ENCODE measurements around the gene SUN3. TPM values are rescaled to one million over a fixed set of nuclear protein-coding genes. Genes with fewer than 3 reads are reported as not detected.

Gene SUN3
- polyA plus RNA-seq, 5 donors = 0.25 to 0.53 (median 0.33) TPM; not detected in 1

- peak; percentile 82 to 86 for DNase-seq
Measured at GRCh38 chr7:47979145-47979831, 49.6 kb downstream of the SUN3 start, which contains the start of gene HUS1. Gene HUS1, minus strand, starts transcription at chr7:47979615. Its CDS starts 96 bp downstream, at chr7:47979519.

GRCh38 chr7:47978790-47979144, 50.1 kb downstream of the SUN3 start:
- DNase-seq = no peak

DNA sequence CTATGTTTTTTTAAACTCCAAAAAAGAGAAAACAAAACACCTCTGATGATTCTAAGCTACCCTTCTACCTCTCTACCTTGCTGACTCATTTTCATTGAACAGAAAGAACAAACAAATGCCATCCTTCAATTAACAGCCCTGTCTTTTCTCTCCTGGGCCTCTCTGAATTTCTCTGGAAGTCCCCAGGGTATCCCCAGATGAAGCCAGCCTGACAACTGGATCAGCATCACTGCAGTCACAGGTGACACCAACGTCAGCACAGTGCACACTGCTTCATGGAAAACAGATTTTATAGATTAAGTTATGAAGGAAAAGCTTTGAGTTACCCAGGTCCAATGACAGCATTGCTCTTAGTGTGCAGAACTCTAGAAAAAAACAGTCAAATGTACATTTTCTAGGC, 55.2 kb downstream of the SUN3 start:
- DNase-seq = no peak

DNA sequence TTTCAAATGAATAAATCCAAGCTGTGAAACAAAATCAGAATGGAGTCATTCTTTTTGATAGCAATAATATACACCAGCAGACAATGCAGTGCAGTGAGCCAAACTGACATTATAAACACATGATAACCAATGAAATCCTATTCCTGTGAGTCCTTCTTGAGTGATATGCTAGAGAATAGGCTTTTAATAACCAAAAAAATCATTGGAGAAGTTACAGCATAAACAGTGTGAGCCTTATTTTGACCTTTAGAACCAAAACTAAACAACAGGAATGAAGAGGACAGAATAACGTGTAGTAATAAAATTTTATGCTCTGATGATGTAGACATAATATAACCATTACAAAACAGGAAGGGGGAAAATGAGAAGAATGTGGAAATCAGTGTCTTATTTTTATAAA, 58.1 kb downstream of the SUN3 start:
- DNase-seq = no peak

- DNase-seq = peak in 1 of 2 donors; percentile 63
Measured at GRCh38 chr7:47968847-47969774, 59.8 kb downstream of the SUN3 start.

- no peak for DNase-seq
Measured at GRCh38 chr7:47967708-47968107, 61.2 kb downstream of the SUN3 start.

- no peak for DNase-seq
Measured at GRCh38 chr7:47967123-47967522, 61.8 kb downstream of the SUN3 start.

DNA sequence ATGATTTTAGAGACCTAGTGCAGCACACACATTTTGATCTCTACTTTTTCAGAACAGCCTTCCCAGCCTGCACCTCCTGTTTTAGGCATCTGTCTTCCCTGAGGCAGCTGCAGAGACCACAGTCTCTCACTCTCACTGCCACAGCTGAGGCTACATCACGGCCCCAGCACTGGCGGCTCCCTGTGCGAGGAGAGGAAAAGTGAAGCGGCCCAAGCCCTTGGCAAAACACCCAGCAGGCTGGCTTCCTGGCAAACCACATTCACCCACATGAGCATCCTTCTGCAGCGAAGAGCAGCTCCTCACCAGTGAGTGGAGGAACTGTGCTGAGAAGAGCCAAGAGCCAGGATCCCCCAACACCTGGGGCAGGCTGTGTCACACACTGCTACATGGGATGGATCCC, 63.5 kb downstream of the SUN3 start:
- no peak for DNase-seq

- DNase-seq = no peak
Measured at GRCh38 chr7:47962262-47962661, 66.6 kb downstream of the SUN3 start.

DNA sequence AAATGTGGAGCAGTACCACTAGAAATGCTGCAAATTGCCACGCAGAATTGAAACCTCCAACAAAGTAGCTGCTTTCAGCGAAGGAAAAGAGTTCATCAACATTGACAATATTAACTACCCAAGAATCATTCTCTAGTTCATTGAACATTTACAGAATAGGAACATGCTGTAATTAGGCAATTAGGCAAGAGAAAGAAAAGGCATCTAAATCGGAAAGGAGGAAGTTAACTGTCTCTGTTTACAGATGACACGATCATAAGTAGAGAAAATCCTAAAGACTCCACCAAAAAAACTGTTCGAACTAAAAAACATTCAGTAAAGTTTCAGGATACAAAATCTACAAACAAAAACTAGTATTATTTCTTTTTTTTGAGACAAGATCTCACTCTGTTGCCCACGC, 71.8 kb downstream of the SUN3 start:
- no peak for DNase-seq

GRCh38 chr7:47956220-47956619, 72.7 kb downstream of the SUN3 start:
- no peak for DNase-seq

DNA sequence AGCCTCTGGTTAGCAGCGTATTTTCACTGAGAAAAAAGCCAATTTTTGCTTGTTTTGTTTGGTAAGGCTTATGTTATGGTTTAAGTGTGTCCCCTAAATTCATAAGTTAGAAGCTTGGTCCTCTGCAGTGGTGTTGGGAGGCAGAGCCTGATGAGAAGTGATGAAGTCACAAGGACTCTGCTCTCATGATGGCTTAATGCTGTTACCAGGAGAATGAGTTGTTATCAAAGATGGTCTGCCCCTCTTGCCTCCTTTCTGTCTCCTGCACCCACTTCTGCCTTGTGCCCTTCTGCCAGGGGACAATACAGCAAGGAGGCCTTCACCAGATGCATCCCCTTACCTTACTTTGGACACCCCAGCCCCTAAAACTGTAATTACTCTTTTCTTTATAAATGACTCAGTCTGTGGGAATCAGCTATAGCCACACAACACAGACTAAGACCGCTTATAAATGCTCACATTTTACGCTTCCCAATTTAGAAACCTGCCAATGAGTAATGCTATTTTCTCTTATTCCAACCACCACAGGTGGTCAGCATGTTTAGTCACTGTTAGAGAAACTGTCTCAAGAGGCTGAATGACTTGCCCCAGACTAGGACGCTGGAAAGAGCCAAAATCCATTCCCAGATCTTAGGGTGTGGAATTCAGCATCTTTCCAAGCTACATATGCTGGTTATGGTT, 74.5 kb downstream of the SUN3 start:
- no peak for DNase-seq

DNA sequence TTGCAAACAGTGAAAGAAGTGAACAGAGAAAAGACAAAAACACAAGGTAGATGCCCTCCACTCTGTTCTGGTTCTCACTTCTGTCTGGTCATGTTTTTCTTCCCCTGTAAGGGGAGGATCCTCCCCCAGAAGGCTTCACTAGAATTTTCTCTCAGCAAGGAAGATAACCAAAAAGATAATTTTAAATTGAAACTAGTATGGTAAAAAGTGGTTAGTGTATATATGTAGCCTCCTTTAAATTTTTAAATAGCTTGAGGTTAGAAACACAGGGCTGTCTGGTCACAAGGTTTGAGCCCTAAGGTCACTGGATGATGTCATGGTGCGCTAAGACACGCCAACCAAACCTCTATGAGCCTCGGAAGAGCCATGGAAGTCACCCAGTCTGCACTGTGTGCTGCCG, 75.1 kb downstream of the SUN3 start:
- no peak for DNase-seq

DNA sequence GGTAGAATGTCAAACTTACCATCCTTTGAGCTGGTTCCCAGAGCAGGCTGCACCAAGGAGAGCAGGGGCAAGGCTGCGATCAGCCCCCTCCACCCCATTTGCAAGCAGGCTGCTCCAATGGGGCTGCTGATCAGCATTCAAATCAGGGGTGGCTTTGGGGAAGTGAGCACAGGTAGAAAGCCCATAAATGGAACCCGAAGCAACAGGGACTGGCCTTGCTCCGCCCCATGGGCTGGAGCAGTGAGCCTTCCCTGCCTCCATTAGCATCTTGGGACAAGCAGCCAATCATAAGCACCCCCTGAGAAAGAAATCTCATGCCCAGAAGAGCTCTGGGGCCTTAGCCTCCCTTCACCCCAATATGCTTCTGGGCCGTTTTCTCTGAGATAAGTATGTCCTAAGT, 76.7 kb downstream of the SUN3 start:
- no peak for DNase-seq

DNA sequence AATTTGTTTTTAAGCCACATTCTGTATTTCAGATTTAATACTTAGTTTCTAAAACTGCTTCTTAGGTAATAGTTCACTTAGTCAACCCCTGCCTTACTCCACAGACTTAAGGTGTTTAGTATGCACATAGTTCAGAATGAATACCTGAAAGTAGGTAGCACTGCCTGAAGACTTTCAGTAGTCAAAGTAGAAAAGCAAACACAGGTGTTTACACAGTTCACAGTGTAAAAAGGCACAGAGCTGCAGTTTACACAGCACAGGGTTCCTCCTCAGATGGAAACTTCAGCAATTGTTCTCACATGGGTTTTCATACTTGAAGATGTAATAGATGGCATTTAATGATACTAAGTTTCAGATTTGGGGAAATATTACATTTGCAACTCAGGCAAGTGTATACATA, 77.5 kb downstream of the SUN3 start:
- peak in 1 of 2 donors; percentile 14 for DNase-seq

- no peak for DNase-seq
Measured at GRCh38 chr7:47950714-47951113, 78.2 kb downstream of the SUN3 start.

GRCh38 chr7:47949703-47950102, 79.2 kb downstream of the SUN3 start:
- DNase-seq = no peak

DNA sequence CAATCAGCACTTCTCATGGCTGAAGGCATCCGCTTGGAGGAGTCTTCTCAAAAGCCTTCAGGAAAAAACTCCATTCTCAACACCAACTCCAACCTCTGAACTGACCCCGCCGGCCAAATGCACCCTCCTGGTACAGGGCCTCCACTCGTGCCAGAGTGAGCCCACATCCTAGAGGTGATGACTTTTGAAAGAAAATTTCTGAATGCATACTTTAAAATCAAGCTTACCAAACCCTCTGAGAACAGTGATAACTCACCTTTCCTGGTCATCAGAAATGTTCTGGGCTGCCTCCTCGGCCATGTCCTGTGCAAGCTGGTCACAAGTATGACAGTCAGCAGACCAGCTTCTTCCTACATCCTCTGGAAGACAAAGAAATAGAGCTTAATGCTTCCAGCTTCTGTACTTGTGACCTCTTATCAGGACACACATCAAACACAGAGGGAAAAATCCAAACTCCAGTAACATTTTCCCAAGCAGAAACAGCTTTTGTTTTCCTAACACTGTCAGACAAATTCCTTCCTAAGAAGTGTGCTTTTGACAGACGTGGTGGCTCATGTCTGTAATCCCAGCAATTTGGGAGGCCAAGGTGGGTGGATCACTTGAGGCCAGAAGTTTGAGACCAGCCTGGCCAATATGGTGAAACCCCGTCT, 80.6 kb downstream of the SUN3 start, which contains the start of gene PKD1L1:
TSS of gene PKD1L1 (minus strand) at position 326 of the 650 bp plus-strand sequence. CDS start at position 300, 26 bp downstream.
- DNase-seq = no peak

- DNase-seq = no peak
Measured at GRCh38 chr7:47947355-47947749, 81.6 kb downstream of the SUN3 start.

DNA sequence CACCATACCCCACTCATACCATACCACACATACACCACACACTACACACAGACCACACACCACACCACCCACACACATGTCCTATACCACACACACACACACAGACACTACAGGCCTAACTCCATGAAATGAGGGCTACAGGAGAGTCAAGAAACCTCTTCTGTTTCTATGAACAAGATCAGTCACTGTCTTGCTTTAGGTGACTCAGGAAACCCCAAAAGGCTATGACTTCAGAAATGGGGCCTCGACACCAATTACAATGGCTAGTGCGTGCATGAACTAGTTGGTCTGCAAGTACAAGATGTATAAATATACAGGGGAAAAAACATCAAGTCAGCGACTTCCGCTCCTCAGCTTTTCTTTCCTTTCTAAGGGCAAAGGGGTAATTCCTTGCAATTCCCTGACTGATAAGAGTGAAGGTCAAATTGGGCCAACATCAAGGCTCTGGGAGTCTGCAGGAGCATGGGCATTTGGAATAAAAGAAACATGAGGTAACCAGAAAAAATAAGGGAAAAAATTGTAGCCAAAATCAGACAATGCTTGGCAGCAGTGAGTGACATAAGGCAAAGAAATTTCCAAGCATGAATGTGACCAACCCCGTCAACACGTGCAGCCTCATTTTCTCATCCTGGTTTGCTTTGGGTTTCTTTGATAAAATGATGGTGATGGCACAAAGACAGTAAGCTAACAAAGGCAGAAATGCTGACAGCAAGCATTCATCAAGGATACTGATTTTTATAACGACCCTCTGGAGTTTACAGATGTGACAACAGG, 82.1 kb downstream of the SUN3 start:
- DNase-seq = no peak
